Stomach smooth muscle (tissue), 2 donors: ENCODE measurements around the gene ATG2A.
"Not testable (repeated sequence)": the region's sequence is repeated elsewhere in the genome, so short reads cannot be mapped to it uniquely, and the experiment has no call there.

Experiments used
- H3K27ac ChIP-seq: one replicate; pipeline ENCODE4 v1.7.0; 2013; ENCODE audit warnings: mild to moderate bottlenecking, low read length, inconsistent platforms
- H3K27me3 ChIP-seq, 2 donors: one replicate each; pipeline ENCODE4 v1.7.0; 2013; ENCODE audit warnings: low read length in 2 of 2; ENCODE audit not compliant: insufficient read depth in 2 of 2, control insufficient read depth in 1 of 2
- H3K36me3 ChIP-seq, 2 donors: one replicate each; pipeline ENCODE4 v1.7.0; 2013; ENCODE audit warnings: low read length in 2 of 2; ENCODE audit not compliant: control insufficient read depth in 2 of 2, insufficient read depth in 2 of 2
- H3K4me1 ChIP-seq: one replicate; pipeline ENCODE4 v1.7.0; 2013; ENCODE audit warnings: low read length; ENCODE audit not compliant: control insufficient read depth, insufficient read depth
- H3K4me3 ChIP-seq, 2 donors: one replicate each; pipeline ENCODE4 v1.7.0; 2013; ENCODE audit warnings: low read length in 2 of 2
- H3K9ac ChIP-seq, 2 donors: one replicate each; pipeline ENCODE4 v1.7.0; 2013; ENCODE audit warnings: low read length in 2 of 2, mild to moderate bottlenecking in 1 of 2
- H3K9me3 ChIP-seq, 2 donors: one replicate each; pipeline ENCODE4 v1.7.0; 2013; ENCODE audit warnings: low read length in 2 of 2; ENCODE audit not compliant: control insufficient read depth in 2 of 2
- donor health status: healthy.
- donor health status: Pancreatic carcinoma.

ATG2A gene

DNA sequence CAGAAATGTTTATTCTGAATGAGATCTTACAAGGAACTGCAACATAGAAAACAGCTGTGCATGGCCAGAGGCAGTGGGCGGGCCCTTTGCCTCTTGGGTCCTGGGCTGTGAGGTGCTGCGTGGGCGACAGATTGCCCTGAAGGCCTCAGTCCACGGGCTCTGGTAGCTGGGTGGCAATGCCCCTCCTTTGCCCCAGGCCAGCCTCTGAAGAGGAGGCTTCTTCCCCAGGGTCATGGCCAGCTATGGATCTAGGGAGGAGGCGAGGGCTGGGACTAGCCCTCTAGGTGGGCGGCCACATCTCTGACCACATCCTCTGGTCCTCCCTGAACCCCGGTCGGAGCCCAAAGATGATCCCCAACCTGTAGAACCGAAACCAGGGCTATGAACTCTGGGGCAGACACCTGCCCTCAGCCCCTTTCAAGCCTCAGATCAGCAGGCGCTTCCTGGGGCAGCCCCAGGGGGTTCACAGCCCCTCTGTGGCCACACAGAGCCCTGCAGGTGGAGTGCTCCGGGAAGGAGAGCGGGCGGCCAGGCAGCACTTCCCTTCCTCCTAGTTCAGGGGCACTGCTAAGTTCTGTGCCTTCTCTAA lies 65.9 kb downstream of the ATG2A start:
- Histone ChIP-seq H3K9me3 (no peaks in the 10 kb centered on the region), H3K9ac (peak overlapping the region in 1 of 2 donors; percentile 33), H3K4me1 (peaks cover 65% of the 10 kb centered on the region), H3K27me3 (no peaks in the 10 kb centered on the region), H3K27ac (peak overlapping the region; percentile 67), H3K36me3 (peaks cover 11 to 18% of the 10 kb centered on the region in 2 donors), H3K4me3 (no peak overlapping the region)

DNA sequence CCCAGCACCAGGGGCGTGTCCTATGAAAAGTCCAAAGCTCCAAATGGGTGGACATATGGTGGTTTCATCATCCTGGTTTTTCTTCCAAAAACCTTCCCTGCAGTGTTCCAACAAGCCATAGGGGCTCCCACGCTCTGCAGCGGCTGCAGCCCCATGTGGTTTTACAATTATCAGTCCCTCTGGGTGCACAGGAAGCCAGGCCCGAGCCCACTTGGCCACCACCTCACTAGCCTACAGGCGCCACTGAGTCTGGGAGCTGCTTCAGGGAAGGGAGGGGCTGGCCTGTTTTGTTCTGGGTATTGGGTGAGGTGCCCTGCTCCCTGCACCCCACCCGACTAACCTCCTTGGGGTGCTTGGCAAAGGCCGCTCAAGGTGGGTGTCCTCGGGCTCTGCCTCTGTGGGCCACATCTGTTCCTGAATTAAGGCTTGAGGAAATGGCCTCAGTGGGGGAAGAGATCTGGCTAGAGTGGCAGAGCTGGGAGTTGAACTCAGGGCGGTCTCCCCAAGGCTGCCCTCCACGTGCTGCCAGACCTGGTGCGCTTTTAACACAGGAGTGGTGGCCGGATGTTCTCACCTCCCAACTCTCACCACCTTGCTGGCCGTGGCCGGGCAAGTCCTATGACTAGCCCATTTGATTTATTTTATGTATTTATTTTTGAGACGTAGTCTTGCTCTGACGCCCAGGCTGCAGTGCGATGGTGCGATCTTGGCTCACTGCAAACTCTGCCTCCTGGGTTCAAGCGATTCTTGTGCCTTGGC lies 67.2 kb downstream of the ATG2A start:
- H3K4me1 ChIP-seq = peaks cover 56% of the 10 kb centered on the region
- H3K36me3 ChIP-seq = peaks cover 11 to 18% of the 10 kb centered on the region in 2 donors
- peaks cover 0 to 5% of the 10 kb centered on the region in 2 donors for H3K27me3 ChIP-seq
- H3K27ac ChIP-seq = peak overlapping the region; percentile 58
- no peak overlapping the region for H3K9ac ChIP-seq
- H3K4me3 ChIP-seq = no peak overlapping the region
- H3K9me3 ChIP-seq = no peaks in the 10 kb centered on the region

DNA sequence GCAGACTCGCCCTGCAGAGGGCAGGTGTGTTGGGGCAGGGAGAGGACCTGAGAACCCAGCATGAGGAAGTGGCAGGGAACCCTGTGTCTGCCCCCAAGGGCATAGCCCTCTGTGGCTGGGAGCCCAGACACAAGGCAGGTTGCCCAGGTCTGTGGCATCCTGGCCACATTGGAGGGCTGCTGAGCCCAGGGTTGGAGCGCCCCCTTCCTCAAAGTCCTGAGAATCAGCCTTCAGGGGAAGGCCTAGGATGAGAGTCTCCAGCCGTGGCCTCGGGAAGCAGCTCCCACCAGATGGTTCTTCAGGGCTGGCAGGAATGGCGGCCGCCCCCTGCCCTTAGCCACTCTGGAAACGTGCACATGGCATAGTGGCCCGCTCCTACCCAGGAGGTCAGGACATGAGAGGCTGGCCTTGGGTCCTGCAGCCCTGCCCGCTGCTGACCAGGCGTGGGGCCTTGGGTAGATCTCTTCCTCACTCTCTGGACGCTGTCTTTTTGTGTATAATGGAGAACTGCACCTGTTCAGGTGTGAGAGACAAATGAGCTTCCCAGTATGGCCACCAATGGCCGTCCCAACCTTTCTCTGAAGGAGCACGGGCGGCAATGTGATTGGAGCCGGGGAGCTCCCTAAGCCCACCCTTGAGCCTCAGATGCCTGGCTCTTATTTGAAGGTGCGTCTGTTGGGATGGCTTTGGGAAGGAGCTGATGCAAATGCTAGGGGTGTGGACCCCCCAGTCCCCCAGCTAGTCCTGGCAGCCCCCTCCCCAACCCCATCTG lies 68.0 kb downstream of the ATG2A start:
- H3K36me3 ChIP-seq = peaks cover 11 to 12% of the 10 kb centered on the region in 2 donors
- H3K27ac ChIP-seq = peak overlapping the region; percentile 58
- H3K4me3 ChIP-seq = no peak overlapping the region
- no peaks in the 10 kb centered on the region for H3K9me3 ChIP-seq
- H3K4me1 ChIP-seq = peaks cover 53% of the 10 kb centered on the region
- peaks cover 0 to 8% of the 10 kb centered on the region in 2 donors for H3K27me3 ChIP-seq
- H3K9ac ChIP-seq = no peak overlapping the region

DNA sequence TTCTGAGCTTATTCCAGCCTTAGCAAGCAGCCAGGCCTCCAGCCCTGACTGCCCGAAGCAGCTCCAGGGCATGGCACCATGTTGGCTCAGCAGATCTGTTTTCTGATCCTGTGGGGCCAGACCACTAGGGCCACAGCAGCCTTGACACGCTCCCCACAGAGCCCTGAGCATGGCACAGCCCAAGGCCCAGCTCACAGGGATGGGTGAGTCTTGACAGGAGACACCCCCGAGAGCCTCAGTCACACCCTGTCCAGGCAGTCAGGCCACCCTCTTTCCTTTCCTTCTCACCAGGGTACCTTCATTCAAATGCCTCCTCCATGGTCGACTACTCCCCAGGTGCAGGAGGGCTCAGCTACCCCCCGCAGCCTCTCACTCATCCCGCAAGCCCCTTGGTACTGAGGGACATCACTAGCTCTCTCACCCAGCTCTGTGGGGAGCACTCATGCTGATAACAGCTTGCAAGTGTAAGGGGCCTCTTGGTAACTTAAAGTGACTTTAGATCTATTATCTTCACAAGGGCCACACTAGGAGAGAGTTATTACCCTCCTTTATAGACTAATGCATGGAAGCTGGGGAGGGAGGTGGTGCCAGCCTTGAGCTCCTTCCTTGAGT lies 68.7 kb downstream of the ATG2A start:
- Histone ChIP-seq H3K4me3 (no peak overlapping the region), H3K27me3 (peaks cover 0 to 8% of the 10 kb centered on the region in 2 donors), H3K36me3 (peaks cover 6 to 7% of the 10 kb centered on the region in 2 donors), H3K9ac (no peak overlapping the region), H3K9me3 (no peaks in the 10 kb centered on the region), H3K4me1 (peaks cover 48% of the 10 kb centered on the region), H3K27ac (no peak overlapping the region)

DNA sequence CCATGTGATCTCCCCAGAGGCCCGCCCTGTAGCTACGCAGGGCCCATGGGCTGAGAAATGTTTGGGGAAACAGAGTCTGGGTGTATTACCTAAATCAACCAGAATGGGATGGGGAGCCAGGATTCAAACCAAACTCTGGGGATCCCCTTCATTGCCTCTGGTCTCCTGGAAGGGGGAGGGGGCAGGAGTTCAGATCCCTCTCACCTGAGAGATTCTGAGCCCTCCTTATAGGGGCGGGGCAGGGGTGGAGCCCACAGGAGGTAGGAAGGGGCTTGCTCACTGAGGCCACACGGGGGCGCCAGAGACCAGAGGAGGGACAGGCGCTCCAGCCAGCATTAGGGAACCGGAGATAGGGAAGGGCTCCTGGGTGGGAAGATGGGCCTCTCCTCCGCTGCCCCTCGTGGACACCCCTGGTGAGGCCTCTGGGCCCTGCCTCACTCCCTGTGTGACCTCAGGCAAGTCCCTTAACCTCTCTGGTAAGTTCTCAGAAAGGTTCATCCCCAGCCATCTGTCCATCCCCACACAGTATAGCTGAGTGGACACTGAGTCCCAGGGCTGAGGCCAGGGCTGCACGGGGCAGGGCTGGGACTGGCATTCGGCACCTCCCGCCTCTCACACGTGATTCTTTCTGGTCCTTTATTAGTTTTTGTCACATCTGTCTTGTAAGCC lies 69.9 kb downstream of the ATG2A start:
- no peaks in the 10 kb centered on the region for H3K9me3 ChIP-seq
- peak overlapping the region in 1 of 2 donors; percentile 49 for H3K4me3 ChIP-seq
- H3K4me1 ChIP-seq = peaks cover 41% of the 10 kb centered on the region
- H3K27me3 ChIP-seq = peaks cover 0 to 8% of the 10 kb centered on the region in 2 donors
- H3K9ac ChIP-seq = peak overlapping the region in 1 of 2 donors; percentile 50
- no peak overlapping the region for H3K27ac ChIP-seq
- no peaks in the 10 kb centered on the region for H3K36me3 ChIP-seq

DNA sequence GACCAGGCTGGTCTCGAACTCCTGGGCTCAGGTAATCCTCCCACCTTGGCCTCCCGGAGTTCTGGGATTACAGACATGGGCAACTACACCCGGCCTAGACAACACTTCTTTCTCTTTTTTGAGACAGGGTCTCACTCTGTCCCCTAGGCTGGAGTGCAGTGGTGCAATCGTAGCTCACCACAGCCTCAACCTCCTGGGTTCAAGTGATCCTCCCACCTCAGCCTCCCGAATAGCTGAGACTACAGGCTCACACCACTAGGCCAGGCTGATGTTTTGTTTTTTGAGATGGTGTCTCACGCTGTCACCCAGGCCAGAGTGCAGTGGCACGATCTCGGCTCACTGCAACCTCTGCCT lies 71.3 kb downstream of the ATG2A start:
- not testable (repeated sequence) for H3K4me3 ChIP-seq, H3K9me3 ChIP-seq, H3K9ac ChIP-seq, H3K36me3 ChIP-seq, H3K27ac ChIP-seq, H3K27me3 ChIP-seq
- H3K4me1 ChIP-seq = peaks cover 29% of the 10 kb centered on the region

DNA sequence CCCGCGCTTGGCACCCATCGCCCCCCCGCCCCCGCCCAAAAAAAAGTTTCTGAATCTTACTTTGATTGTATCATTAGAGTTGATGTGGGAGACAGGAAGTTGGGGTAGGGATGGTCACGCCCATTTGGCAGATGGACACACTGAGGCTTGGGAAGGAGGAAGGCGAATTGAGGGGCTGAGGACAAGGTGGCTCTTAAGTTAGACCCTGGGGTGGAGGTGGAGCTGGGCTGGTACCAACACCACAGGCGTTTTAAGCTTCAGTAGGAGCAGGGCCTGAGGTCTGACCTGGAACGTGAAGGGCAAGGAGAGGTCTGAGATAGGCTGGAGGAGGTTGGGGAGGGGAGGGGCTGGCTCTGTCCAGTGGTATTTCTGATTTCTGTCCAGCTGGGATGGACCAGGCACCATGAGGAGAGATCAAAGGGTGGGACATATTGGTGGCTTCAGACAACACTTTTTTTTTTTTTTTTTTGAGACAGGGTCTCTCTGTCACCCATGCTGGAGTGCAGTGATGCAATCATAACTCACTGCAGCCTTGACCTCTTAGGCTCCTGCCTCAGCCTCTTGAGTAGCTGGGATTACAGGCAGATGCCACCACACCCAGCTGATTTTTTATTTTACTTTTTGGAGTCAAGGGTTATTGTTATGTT lies 71.8 kb downstream of the ATG2A start:
- Histone ChIP-seq H3K27me3 (peaks cover 0 to 8% of the 10 kb centered on the region in 2 donors), H3K9ac (no peak overlapping the region), H3K9me3 (no peaks in the 10 kb centered on the region), H3K36me3 (no peaks in the 10 kb centered on the region), H3K4me1 (peaks cover 28% of the 10 kb centered on the region), H3K27ac (no peak overlapping the region), H3K4me3 (peak overlapping the region in 1 of 2 donors; percentile 49)
